ENCODE measurements around the gene ZNF75A. TPM values are rescaled to one million over a fixed set of nuclear protein-coding genes. Genes with fewer than 3 reads are reported as not detected.

The ZNF75A gene
- total RNA-seq, 1 experiment from 2014 or later: 24.5 TPM

- DNase-seq (ENCODE audit: low read depth, low spot score): no peak
- in situ Hi-C loops (cut with HindIII; ENCODE audit: low pct_unique_long_range_greater_than_20kb, low sequenced_read_pairs): no loop called here
- no TSS peak for BruUV-seq (replicated peaks)
- intact Hi-C loops (cut with micrococcal nuclease; ENCODE audit: unreplicated experiment): no loop called here
- H3K36me3 ChIP-seq (ENCODE audit: control insufficient read depth, insufficient read depth, low read length): no peaks in the 10 kb centered on the region
- H3K4me1 ChIP-seq (ENCODE audit: control insufficient read depth, insufficient read depth, low read length): no peaks in the 10 kb centered on the region
- no peak overlapping the region for H3K4me3 ChIP-seq (ENCODE audit: low read depth in 2 of 2, low read length in 2 of 2)
- POLR2A ChIA-PET: no interaction called here
- ATAC-seq: no peak
- no peaks in the 10 kb centered on the region for H3K27me3 ChIP-seq (ENCODE audit: control insufficient read depth, insufficient read depth, low read length)
- no peak overlapping the region for H3K27ac ChIP-seq (ENCODE audit: low read length)
- TF ChIP-seq TCF7L2 (IDR thresholded peaks at IDR 0.05; ENCODE audit: low read depth, low read length) (no peak), REST (IDR thresholded peaks at IDR 0.05; ENCODE audit: insufficient read depth in 1 of 2, low read depth in 2 of 2, low read length in 1 of 2) (no peak), POLR2AphosphoS5 (IDR thresholded peaks at IDR 0.05; ENCODE audit: low read depth, low read length) (no peak), SIN3A (IDR thresholded peaks at IDR 0.05; ENCODE audit: borderline replicate concordance, insufficient read depth, low read depth, low read length) (no peak)
- TF ChIP-seq, protein P1, sequence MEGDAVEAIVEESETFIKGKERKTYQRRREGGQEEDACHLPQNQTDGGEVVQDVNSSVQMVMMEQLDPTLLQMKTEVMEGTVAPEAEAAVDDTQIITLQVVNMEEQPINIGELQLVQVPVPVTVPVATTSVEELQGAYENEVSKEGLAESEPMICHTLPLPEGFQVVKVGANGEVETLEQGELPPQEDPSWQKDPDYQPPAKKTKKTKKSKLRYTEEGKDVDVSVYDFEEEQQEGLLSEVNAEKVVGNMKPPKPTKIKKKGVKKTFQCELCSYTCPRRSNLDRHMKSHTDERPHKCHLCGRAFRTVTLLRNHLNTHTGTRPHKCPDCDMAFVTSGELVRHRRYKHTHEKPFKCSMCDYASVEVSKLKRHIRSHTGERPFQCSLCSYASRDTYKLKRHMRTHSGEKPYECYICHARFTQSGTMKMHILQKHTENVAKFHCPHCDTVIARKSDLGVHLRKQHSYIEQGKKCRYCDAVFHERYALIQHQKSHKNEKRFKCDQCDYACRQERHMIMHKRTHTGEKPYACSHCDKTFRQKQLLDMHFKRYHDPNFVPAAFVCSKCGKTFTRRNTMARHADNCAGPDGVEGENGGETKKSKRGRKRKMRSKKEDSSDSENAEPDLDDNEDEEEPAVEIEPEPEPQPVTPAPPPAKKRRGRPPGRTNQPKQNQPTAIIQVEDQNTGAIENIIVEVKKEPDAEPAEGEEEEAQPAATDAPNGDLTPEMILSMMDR (IDR thresholded peaks at IDR 0.05): no peak
- peaks cover 56% of the 10 kb centered on the region for H3K9me3 ChIP-seq (ENCODE audit: control insufficient read depth, insufficient read depth, low read depth, low read length)
- CTCF ChIA-PET: no interaction called here
Measured at GRCh38 chr16:3311496-3311895, 6.2 kb downstream of the ZNF75A start.

DNA sequence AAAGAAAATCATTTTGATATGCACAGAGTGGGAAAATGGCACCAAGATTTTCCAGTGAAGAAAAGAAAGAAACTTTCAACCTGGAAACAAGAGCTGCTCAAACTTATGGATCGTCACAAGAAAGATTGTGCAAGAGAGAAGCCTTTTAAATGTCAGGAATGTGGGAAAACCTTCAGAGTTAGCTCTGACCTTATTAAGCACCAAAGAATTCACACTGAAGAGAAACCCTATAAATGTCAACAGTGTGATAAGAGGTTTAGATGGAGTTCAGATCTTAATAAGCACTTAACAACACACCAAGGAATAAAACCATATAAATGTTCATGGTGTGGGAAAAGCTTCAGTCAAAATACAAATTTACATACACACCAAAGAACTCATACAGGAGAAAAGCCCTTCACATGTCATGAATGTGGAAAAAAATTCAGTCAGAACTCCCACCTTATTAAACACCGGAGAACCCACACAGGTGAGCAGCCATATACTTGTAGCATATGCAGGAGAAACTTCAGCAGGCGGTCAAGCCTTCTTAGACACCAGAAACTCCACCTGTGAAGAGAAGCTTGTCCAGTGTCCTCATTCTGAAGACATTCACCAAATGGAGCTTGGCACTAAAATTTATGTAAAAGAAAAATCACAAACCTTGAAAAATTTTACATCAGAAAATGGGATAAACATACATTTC, 12.2 kb downstream of the ZNF75A start:
- no peaks in the 10 kb centered on the region for H3K27me3 ChIP-seq (ENCODE audit: control insufficient read depth, insufficient read depth, low read length)
- POLR2A ChIA-PET: no interaction called here

More for the DNA sequence above, 12.2 kb downstream of the ZNF75A start:
- TF ChIP-seq, protein P1 (IDR thresholded peaks at IDR 0.05): no peak
- no peak for TF ChIP-seq POLR2AphosphoS5 (IDR thresholded peaks at IDR 0.05; ENCODE audit: low read depth, low read length)
- TF ChIP-seq SIN3A (IDR thresholded peaks at IDR 0.05; ENCODE audit: borderline replicate concordance, insufficient read depth, low read depth, low read length): no peak
- no peak for TF ChIP-seq REST (IDR thresholded peaks at IDR 0.05; ENCODE audit: insufficient read depth in 1 of 2, low read depth in 2 of 2, low read length in 1 of 2)
- in situ Hi-C loops (cut with HindIII; ENCODE audit: low pct_unique_long_range_greater_than_20kb, low sequenced_read_pairs) (no loop called here), intact Hi-C loops (cut with micrococcal nuclease; ENCODE audit: unreplicated experiment) (no loop called here)
- H3K9me3 ChIP-seq (ENCODE audit: control insufficient read depth, insufficient read depth, low read depth, low read length): peaks cover 58% of the 10 kb centered on the region
- CTCF ChIA-PET: no interaction called here
- H3K4me3 ChIP-seq (ENCODE audit: low read depth in 2 of 2, low read length in 2 of 2): no peak overlapping the region
- H3K36me3 ChIP-seq (ENCODE audit: control insufficient read depth, insufficient read depth, low read length): 0 out of 2 replicates have a peak, but pooled peaks cover 3% of the 10 kb centered on the region
- ATAC-seq (no peak), DNase-seq (ENCODE audit: low read depth, low spot score) (no peak)
- TSS peak; percentile 61 for BruUV-seq (replicated peaks)
- H3K4me1 ChIP-seq (ENCODE audit: control insufficient read depth, insufficient read depth, low read length): no peaks in the 10 kb centered on the region
- H3K27ac ChIP-seq (ENCODE audit: low read length): no peak overlapping the region

Data from Panc1 (cell line).